Ovary (tissue), 3 donors: Measurements from ENCODE around the gene SLC7A6OS.

Experiments used
- EP300 ChIP-seq: sonication (generic); formaldehyde crosslinking; IDR thresholded peaks from one replicate; pipeline ENCODE4 v1.6.1; 2017; ENCODE audit warnings: antibody characterized with exemption
- TF ChIP-seq, protein P1 (sequence below), 3 donors: fragments of 450-650 bp in 2 of 3; fragments of 200-600 bp in 1 of 3; IDR thresholded peaks; one replicate each; pipeline versions ENCODE4 v1.5.1 to v1.8.0; 2016 to 2022; ENCODE audit warnings: antibody characterized with exemption in 3 of 3, mild to moderate bottlenecking in 1 of 3
- donor health status: DM: no; HTN: no; CAD: no.

DNA sequence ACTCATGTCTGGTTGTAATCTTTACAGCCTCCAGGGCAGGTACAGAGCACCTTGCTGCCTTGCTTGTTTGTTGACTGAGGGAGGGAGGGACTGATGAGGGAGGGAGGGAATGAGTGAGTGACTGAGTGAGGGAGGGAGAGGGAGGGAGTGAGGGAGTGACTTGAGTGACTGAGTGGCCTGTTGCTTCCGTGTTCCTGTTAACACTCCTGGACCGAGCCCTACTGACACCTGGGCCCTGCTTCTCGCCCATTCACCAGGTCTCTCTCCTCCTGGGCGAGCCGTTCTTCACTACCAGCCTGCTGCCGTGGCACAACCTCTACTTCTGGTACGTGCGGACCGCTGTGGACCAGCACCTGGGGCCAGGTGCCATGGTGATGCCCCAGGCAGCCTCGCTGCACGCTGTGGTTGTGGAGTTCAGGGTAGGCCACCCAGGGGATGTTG lies 41.3 kb upstream of the SLC7A6OS start:
- TF ChIP-seq EP300: no peak
- TF ChIP-seq, protein P1, sequence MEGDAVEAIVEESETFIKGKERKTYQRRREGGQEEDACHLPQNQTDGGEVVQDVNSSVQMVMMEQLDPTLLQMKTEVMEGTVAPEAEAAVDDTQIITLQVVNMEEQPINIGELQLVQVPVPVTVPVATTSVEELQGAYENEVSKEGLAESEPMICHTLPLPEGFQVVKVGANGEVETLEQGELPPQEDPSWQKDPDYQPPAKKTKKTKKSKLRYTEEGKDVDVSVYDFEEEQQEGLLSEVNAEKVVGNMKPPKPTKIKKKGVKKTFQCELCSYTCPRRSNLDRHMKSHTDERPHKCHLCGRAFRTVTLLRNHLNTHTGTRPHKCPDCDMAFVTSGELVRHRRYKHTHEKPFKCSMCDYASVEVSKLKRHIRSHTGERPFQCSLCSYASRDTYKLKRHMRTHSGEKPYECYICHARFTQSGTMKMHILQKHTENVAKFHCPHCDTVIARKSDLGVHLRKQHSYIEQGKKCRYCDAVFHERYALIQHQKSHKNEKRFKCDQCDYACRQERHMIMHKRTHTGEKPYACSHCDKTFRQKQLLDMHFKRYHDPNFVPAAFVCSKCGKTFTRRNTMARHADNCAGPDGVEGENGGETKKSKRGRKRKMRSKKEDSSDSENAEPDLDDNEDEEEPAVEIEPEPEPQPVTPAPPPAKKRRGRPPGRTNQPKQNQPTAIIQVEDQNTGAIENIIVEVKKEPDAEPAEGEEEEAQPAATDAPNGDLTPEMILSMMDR (IDR thresholded peaks at IDR 0.05): no peak
